Measurements from ENCODE around the gene ALX4.

DNA sequence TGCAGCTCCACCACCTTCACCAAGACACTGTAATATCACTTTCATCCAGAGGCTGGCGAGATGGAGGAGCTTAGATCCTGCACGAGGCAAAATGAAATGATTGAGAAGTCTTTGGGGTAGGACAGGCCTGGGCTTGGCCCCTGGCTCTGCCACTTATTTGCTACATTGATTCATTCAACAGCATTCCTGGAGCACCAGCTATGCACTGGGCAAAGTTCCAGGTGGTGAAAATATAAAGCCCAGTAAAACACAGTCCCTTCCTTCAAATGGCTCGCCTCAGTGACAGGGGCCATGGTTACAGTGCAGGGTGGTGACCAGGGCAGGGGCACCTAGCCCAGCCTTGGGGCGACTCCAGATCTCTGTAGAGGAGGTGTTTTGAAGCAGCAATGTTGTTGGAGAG lies 19.7 kb downstream of the ALX4 start:
- TF ChIP-seq, protein P1, sequence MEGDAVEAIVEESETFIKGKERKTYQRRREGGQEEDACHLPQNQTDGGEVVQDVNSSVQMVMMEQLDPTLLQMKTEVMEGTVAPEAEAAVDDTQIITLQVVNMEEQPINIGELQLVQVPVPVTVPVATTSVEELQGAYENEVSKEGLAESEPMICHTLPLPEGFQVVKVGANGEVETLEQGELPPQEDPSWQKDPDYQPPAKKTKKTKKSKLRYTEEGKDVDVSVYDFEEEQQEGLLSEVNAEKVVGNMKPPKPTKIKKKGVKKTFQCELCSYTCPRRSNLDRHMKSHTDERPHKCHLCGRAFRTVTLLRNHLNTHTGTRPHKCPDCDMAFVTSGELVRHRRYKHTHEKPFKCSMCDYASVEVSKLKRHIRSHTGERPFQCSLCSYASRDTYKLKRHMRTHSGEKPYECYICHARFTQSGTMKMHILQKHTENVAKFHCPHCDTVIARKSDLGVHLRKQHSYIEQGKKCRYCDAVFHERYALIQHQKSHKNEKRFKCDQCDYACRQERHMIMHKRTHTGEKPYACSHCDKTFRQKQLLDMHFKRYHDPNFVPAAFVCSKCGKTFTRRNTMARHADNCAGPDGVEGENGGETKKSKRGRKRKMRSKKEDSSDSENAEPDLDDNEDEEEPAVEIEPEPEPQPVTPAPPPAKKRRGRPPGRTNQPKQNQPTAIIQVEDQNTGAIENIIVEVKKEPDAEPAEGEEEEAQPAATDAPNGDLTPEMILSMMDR (conservative IDR thresholded peaks at IDR 0.05; ENCODE audit: low read depth in 2 of 2), result no peak
- TF ChIP-seq EZH2phosphoT487 (IDR thresholded peaks at IDR 0.05; ENCODE audit: unreplicated experiment) (no peak), EZH2 (IDR thresholded peaks at IDR 0.05; ENCODE audit: low read depth, unreplicated experiment) (no peak), JUNB (IDR thresholded peaks at IDR 0.05; ENCODE audit: unreplicated experiment) (no peak), POLR2AphosphoS5 (IDR thresholded peaks at IDR 0.05; ENCODE audit: low read depth) (no peak), REST (IDR thresholded peaks at IDR 0.05; ENCODE audit: unreplicated experiment) (no peak), CREB1 (CRISPR knock-in tag; IDR thresholded peaks at IDR 0.05; ENCODE audit: low read depth) (no peak), NANOG (IDR thresholded peaks at IDR 0.05; ENCODE audit: borderline replicate concordance) (no peak), ZNF331 (CRISPR knock-in tag; IDR thresholded peaks at IDR 0.05; ENCODE audit: low read depth) (no peak), ETS1 (IDR thresholded peaks at IDR 0.05) (no peak), ZNF114 (CRISPR knock-in tag; IDR thresholded peaks at IDR 0.05) (no peak), STAT1 (IDR thresholded peaks at IDR 0.05; ENCODE audit: unreplicated experiment) (no peak)
- TF ChIP-seq, protein P2, sequence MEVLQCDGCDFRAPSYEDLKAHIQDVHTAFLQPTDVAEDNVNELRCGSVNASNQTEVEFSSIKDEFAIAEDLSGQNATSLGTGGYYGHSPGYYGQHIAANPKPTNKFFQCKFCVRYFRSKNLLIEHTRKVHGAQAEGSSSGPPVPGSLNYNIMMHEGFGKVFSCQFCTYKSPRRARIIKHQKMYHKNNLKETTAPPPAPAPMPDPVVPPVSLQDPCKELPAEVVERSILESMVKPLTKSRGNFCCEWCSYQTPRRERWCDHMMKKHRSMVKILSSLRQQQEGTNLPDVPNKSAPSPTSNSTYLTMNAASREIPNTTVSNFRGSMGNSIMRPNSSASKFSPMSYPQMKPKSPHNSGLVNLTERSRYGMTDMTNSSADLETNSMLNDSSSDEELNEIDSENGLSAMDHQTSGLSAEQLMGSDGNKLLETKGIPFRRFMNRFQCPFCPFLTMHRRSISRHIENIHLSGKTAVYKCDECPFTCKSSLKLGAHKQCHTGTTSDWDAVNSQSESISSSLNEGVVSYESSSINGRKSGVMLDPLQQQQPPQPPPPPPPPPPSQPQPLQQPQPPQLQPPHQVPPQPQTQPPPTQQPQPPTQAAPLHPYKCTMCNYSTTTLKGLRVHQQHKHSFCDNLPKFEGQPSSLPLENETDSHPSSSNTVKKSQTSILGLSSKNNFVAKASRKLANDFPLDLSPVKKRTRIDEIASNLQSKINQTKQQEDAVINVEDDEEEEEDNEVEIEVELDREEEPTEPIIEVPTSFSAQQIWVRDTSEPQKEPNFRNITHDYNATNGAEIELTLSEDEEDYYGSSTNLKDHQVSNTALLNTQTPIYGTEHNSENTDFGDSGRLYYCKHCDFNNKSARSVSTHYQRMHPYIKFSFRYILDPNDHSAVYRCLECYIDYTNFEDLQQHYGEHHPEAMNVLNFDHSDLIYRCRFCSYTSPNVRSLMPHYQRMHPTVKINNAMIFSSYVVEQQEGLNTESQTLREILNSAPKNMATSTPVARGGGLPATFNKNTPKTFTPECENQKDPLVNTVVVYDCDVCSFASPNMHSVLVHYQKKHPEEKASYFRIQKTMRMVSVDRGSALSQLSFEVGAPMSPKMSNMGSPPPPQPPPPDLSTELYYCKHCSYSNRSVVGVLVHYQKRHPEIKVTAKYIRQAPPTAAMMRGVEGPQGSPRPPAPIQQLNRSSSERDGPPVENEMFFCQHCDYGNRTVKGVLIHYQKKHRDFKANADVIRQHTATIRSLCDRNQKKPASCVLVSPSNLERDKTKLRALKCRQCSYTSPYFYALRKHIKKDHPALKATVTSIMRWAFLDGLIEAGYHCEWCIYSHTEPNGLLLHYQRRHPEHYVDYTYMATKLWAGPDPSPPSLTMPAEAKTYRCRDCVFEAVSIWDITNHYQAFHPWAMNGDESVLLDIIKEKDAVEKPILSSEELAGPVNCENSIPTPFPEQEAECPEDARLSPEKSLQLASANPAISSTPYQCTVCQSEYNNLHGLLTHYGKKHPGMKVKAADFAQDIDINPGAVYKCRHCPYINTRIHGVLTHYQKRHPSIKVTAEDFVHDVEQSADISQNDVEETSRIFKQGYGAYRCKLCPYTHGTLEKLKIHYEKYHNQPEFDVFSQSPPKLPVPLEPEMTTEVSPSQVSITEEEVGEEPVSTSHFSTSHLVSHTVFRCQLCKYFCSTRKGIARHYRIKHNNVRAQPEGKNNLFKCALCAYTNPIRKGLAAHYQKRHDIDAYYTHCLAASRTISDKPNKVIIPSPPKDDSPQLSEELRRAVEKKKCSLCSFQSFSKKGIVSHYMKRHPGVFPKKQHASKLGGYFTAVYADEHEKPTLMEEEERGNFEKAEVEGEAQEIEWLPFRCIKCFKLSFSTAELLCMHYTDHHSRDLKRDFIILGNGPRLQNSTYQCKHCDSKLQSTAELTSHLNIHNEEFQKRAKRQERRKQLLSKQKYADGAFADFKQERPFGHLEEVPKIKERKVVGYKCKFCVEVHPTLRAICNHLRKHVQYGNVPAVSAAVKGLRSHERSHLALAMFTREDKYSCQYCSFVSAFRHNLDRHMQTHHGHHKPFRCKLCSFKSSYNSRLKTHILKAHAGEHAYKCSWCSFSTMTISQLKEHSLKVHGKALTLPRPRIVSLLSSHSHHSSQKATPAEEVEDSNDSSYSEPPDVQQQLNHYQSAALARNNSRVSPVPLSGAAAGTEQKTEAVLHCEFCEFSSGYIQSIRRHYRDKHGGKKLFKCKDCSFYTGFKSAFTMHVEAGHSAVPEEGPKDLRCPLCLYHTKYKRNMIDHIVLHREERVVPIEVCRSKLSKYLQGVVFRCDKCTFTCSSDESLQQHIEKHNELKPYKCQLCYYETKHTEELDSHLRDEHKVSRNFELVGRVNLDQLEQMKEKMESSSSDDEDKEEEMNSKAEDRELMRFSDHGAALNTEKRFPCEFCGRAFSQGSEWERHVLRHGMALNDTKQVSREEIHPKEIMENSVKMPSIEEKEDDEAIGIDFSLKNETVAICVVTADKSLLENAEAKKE (CRISPR knock-in tag; IDR thresholded peaks at IDR 0.05), result no peak

Measured in GM23338 (cell line).